ENCODE results near the gene TMEM63C.
"Not testable (repeated sequence)": the region's sequence is repeated elsewhere in the genome, so short reads cannot be mapped to it uniquely, and the experiment has no call there.

The TMEM63C gene

DNA sequence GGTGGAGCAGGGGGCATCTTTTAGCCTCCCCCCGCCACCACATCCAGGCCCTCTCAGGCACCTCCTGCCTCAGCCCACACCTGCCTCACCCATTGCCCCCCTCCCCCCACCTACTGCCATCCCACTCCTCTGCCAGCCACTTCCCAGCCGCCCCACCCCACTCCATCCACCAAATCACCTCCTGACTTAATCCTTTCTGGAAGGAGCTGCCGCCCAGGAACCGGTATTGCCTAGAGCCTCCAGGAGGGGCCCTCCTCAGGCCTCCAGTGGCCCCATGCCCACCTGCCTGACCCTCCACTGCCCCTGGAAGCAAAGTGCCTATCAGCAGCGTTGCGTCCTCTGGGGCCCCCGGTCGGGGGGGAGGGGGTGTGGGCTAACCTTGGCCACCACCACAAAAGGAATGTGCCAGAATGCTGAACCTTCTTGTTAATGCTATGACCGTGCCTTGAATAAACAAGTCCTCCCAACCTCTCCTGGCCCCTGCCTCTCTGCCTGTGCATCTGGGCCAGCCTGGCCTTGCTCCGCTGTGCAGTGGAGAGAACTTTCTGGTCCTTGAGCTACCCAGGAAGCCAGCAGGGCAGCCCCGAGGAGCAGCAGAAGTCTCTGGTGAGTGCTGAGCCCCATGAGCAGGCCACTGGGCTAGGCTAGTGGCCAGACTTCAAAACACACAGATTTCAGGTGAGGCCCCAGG is 77.6 kb downstream of the TMEM63C start:
- no peak for ATAC-seq

- ATAC-seq, result no peak
Measured at GRCh38 chr14:77260199-77260598, 78.6 kb downstream of the TMEM63C start.

- ATAC-seq, result no peak
Measured at GRCh38 chr14:77260631-77261030, 79.0 kb downstream of the TMEM63C start.

DNA sequence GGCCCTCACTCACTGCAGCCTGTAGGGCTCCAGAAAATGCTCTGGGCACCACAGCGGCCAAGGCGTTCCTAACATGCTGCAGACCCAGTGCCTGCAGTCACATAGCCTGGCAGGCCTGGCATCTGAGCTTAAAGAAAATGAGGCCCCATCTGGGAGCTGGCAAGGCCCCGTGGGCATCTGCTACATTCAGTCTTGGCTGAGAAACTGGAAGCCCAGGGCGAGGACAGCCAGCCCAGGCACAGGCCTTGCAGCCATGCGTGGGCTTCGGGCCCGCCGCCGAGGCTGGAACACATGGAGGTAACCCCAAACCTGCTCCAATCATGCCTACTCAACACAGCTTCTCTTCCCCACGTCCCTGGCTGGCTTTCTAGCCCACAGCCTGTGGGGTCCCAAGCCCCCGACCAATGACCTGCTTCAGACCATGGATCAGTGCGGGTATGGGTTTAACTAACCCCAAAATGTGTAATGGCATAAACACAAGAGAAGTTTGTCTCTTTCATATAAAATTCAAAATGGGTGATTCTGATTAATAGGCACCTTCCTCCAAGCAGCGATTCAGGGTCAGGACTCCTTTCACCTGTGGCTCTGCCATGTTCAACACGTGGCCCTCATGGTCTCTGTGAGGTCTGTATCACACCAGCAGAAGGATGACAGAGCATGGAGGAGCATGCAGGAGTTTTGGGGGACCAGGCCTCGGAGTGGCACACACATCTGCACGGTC is 83.0 kb downstream of the TMEM63C start:
- ATAC-seq, result no peak

DNA sequence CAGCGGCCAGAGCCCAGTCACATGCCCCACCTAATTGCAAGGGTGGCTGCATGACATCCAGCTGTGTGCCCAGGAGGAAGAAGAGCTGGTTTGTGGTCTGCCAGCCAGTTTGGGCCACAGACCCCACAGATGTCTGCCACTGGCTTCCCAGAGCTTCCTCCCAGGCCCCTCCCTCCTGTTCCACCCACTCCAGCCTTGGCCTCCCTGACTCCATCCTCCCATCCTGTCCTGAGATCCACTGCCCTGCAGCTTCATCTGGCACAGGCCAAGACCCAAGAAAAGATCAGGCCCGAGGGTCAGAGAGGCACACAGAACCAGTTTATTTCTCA is 83.6 kb downstream of the TMEM63C start:
- ATAC-seq, result no peak

DNA sequence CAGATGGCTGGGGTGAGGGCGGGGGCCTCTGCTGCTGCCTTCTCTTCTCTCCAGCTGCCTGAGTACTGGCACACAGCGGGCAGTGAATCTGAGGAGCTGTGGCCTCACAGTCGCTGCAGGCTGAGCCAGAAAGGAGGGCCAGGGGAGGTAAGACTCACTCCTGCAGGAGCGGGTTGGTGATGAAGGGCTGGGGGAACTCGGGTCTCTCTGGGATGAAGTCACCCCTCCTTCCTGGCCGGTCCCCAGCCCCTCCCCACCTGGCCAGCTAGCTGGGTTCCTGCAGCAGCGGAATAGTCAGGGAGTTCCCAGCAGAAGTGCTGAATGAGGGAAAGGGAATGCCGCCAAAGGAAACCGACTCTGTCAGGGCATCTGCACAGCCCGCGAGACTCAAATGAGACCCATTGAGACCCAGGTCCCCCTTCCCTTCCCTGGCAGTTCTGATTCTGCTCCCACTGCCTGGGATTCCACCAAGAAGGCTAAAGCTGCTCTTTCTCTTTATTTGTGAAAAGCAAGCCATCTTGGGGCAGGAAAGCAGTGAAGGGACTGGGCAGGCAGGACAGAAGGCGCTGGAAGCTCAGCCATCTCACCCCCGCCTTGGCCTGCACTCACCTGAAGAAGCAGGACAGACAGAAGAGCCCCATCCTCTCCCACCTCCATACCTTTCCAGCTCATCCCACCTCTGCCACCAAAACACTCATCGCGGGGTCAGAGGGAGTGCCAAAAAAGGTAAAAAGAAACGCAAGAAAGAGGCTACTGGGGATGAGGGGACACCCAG is 84.2 kb downstream of the TMEM63C start:
- ATAC-seq, result no peak

DNA sequence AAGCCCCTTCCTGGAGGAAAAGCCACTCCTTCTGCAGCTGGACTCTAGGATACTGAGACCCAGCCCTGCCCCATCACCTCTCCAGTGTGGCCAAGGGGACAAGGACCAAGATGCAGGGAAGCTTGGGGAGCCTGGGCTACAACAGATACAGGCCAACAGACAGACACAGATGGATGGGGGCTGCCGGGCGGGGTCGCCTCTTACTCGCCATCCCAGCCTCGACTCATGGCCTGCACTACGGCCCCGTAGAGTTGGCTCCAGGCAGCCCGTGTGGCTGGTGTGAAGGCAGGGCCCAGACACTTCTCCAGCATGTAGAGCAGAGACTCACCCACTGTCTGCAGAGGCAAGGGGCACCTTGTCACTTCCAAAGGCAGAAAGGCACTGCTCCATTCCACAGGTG is 84.7 kb downstream of the TMEM63C start:
- no peak for ATAC-seq

DNA sequence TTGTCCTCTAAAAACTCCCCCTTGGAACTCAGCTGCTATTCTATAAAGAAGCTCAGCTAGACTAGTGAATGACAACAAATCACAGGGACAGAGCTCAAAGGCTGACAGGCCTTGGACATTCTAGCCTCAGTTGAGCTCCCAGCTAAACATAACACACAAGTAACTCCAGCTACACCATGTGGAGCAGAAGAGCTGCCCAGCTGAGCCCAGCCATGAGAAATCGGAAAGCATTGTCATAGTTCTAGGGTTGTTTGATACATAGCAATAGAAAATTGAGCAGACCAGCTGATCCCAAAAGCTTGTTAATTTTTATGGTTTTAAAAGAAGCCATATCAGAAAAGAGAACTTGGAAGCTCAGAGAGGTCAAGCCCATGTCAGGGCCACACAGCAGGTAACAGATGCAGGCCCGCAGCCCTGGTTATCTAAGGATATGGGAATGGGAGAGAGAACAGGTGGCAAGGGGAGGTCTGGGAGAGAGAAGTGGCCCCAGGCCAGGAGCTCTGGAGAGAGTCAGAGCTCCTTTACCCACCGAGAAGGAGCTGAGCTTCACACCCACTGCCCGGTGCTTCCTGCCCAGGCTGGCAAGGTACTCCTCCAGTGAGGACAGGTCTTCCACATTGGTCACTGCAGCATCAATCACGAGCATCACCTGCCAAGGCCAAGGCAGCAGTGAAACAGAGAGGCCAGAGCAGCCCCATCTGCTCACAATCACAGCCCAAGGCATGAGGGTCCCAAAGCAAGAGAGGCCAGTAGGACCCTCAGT is 86.5 kb downstream of the TMEM63C start:
- ATAC-seq, result no peak

GRCh38 chr14:77268989-77269600 is 87.5 kb downstream of the TMEM63C start:
- ATAC-seq, result no peak

GRCh38 chr14:77270361-77271112 is 88.9 kb downstream of the TMEM63C start:
- ATAC-seq, result no peak

GRCh38 chr14:77271113-77271710 is 89.6 kb downstream of the TMEM63C start, which contains the start of gene NGB:
TSS of gene NGB (minus strand) at chr14:77271206. CDS start at chr14:77270937, 269 bp downstream.
- no peak for ATAC-seq

- no peak for ATAC-seq
Measured at GRCh38 chr14:77272261-77272660, 90.7 kb downstream of the TMEM63C start.

GRCh38 chr14:77273796-77274195 is 92.2 kb downstream of the TMEM63C start:
- ATAC-seq, result no peak

GRCh38 chr14:77275041-77275580 is 93.5 kb downstream of the TMEM63C start:
- no peak for ATAC-seq

GRCh38 chr14:77275601-77276017 is 94.0 kb downstream of the TMEM63C start:
- no peak for ATAC-seq

DNA sequence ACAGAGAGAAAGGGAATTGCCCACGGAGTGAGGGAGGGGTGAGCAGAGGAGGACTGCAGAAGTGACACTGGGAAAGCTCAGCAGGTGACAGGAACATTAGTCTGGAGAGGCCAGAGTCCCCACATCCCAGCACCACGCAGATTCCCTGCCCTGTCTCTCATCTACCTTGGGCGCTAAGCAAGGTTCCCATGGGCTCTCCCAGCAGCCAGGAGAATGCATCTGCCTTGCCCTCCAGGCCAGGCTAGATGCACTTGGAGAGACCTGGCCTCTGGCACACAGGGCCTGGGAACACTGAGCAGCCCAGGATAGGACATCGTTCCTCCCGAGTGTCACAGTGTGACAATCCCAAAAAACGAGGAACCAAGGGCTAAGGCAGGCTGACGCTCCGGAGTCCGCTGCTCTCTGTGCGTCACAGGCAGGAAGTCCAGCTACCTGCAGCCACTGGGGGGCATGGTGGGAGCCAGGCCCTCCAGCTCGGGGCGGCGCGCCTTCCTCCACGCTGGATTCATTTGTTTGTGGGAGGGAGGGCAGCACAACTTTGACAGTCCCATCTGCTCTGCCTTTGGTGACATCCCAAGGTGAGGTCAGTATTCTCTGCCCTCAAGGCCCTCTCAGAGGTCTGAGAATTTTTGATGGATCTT is 94.8 kb downstream of the TMEM63C start:
- no peak for ATAC-seq

- no peak for ATAC-seq
Measured at GRCh38 chr14:77276959-77277358, 95.4 kb downstream of the TMEM63C start.

GRCh38 chr14:77278461-77279230 is 97.0 kb downstream of the TMEM63C start:
- no peak for ATAC-seq

GRCh38 chr14:77279719-77280118 is 98.1 kb downstream of the TMEM63C start:
- no peak for ATAC-seq

DNA sequence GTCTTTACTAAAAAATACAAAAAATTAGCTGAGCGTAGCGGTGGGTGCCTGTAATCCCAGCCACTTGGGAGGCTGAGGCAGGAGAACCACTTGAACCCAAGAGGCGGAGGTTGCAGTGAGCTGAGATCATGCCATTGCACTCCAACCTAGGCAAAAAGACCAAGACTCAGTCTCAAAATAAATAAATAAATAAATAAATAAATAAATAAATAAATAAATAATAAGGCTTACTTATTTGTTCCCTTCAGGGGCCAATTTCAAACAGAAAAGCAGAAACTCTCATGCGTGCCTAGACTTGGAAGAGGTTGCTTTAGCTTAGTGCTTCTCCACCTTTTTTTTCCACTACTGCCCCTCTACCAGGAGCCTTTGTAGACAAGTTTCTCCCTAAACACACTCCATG is 99.3 kb downstream of the TMEM63C start:
- ATAC-seq, result not testable (repeated sequence)

Measured in activated CD4-positive, CD25-positive, alpha-beta regulatory T cell treated with anti-CD3 and anti-CD28 coated beads, Interleukin-2, amount 50 U/mL, for 24 hours (primary cell).